ENCODE results near the gene ZC3H12C. TPM values are rescaled to one million over a fixed set of nuclear protein-coding genes. Genes with fewer than 3 reads are reported as not detected.

Gene ZC3H12C
- total RNA-seq, 1 donor from 2014 or later = 14.8 TPM

- intact Hi-C loops (cut with DNase I) = no loop called here
- H3K36me3 ChIP-seq = peaks cover 44% of the 10 kb centered on the region
- no peak for TF ChIP-seq CTCF (IDR thresholded peaks at IDR 0.05)
Observed at GRCh38 chr11:110160437-110160836, 67.2 kb downstream of the ZC3H12C start.

GRCh38 chr11:110161061-110161460 is 67.9 kb downstream of the ZC3H12C start:
- H3K4me3 ChIP-seq = no peak overlapping the region
- H3K36me3 ChIP-seq = peaks cover 50% of the 10 kb centered on the region
- H3K4me1 ChIP-seq = no peaks in the 10 kb centered on the region
- TF ChIP-seq CTCF (IDR thresholded peaks at IDR 0.05) = no peak
- no peaks in the 10 kb centered on the region for H3K27me3 ChIP-seq
- intact Hi-C loops (cut with DNase I) = no loop called here
- no peak for ATAC-seq
- DNase-seq = no peak
- no peak overlapping the region for H3K27ac ChIP-seq
- H3K9me3 ChIP-seq = no peaks in the 10 kb centered on the region

More at GRCh38 chr11:110160437-110160836, 67.2 kb downstream of the ZC3H12C start:
- no peak for ATAC-seq
- no peak overlapping the region for H3K27ac ChIP-seq
- no peaks in the 10 kb centered on the region for H3K9me3 ChIP-seq
- no peaks in the 10 kb centered on the region for H3K4me1 ChIP-seq
- no peak for DNase-seq
- no peaks in the 10 kb centered on the region for H3K27me3 ChIP-seq
- no peak overlapping the region for H3K4me3 ChIP-seq

- ATAC-seq = no peak
- no peaks in the 10 kb centered on the region for H3K4me1 ChIP-seq
- H3K36me3 ChIP-seq = peaks cover 51% of the 10 kb centered on the region
- H3K27me3 ChIP-seq = no peaks in the 10 kb centered on the region
- intact Hi-C loops (cut with DNase I) = no loop called here
- no peak overlapping the region for H3K4me3 ChIP-seq
- H3K9me3 ChIP-seq = no peaks in the 10 kb centered on the region
- DNase-seq = no peak
- no peak overlapping the region for H3K27ac ChIP-seq
- no peak for TF ChIP-seq CTCF (IDR thresholded peaks at IDR 0.05)
Observed at GRCh38 chr11:110162216-110162615, 69.0 kb downstream of the ZC3H12C start.

GRCh38 chr11:110165039-110165925 is 72.1 kb downstream of the ZC3H12C start:
- no peak for TF ChIP-seq CTCF (IDR thresholded peaks at IDR 0.05)
- Histone ChIP-seq H3K9me3 (no peaks in the 10 kb centered on the region), H3K36me3 (peaks cover 34% of the 10 kb centered on the region), H3K27ac (no peak overlapping the region), H3K4me3 (no peak overlapping the region), H3K27me3 (no peaks in the 10 kb centered on the region), H3K4me1 (no peaks in the 10 kb centered on the region)
- ATAC-seq (no peak), DNase-seq (no peak)
- intact Hi-C loops (cut with DNase I) = no loop called here

- no peaks in the 10 kb centered on the region for H3K9me3 ChIP-seq
- no peaks in the 10 kb centered on the region for H3K4me1 ChIP-seq
- no peak overlapping the region for H3K4me3 ChIP-seq
- ATAC-seq = no peak
- H3K27me3 ChIP-seq = no peaks in the 10 kb centered on the region
- no peak overlapping the region for H3K27ac ChIP-seq
- H3K36me3 ChIP-seq = peaks cover 27% of the 10 kb centered on the region
- TF ChIP-seq CTCF (IDR thresholded peaks at IDR 0.05) = no peak
- no peak for DNase-seq
- intact Hi-C loops (cut with DNase I) = no loop called here
Observed at GRCh38 chr11:110168033-110168803, 75.0 kb downstream of the ZC3H12C start.

Data from upper lobe of right lung (tissue), 1 donor.